HFFc6 (cell line): ENCODE results near the gene TTC21A. TPM values are rescaled to one million over a fixed set of nuclear protein-coding genes. Genes with fewer than 3 reads are reported as not detected.

Experiments
- DNase-seq: peaks from one replicate; pipeline ENCODE4 v3.0.0-alpha.2; 2018
- H3K27ac Mint-ChIP-seq: 2 replicates; pipeline ENCODE4 v1.8.0; 2020; ENCODE audit warnings: mild to moderate bottlenecking, mixed read lengths
- H3K27me3 Mint-ChIP-seq: 2 replicates; pipeline ENCODE4 v1.8.0; 2021; ENCODE audit warnings: mild to moderate bottlenecking, moderate library complexity, mixed read lengths; ENCODE audit not compliant: insufficient read depth
- H3K36me3 Mint-ChIP-seq: 2 replicates; pipeline ENCODE4 v1.8.0; 2021; ENCODE audit warnings: low read depth, mixed read lengths
- H3K4me1 Mint-ChIP-seq: 2 replicates; pipeline ENCODE4 v1.8.0; 2020; ENCODE audit warnings: low read depth, mixed read lengths
- H3K4me3 Mint-ChIP-seq: 2 replicates; pipeline ENCODE4 v1.8.0; 2020; ENCODE audit warnings: mild to moderate bottlenecking, moderate library complexity, mixed read lengths
- H3K9me3 Mint-ChIP-seq: 2 replicates; pipeline ENCODE4 v1.8.0; 2020; ENCODE audit warnings: mild to moderate bottlenecking, mixed read lengths
- total RNA-seq, 6 experiments: library from RNA; stranded (reverse); fragmentation: NEBNext Ultra II Directional; extraction: Animal tissue kit (Norgen Biotek cat#: 25700); gene quantifications; 2 replicates in 1 of 6; 3 replicates in 5 of 6; pipeline ENCODE4 v1.2.3, GENCODE V29; 2021
- TF ChIP-seq, protein P1 (sequence below): fragments of 200-600 bp; sonication (generic); IDR thresholded peaks from 2 replicates; pipeline ENCODE4 v1.5.0; 2021; ENCODE audit warnings: antibody characterized with exemption, mild to moderate bottlenecking

Gene TTC21A
- total RNA-seq, 6 experiments from 2014 or later, result 0.91 to 2.2 (median 1.8) TPM

DNA sequence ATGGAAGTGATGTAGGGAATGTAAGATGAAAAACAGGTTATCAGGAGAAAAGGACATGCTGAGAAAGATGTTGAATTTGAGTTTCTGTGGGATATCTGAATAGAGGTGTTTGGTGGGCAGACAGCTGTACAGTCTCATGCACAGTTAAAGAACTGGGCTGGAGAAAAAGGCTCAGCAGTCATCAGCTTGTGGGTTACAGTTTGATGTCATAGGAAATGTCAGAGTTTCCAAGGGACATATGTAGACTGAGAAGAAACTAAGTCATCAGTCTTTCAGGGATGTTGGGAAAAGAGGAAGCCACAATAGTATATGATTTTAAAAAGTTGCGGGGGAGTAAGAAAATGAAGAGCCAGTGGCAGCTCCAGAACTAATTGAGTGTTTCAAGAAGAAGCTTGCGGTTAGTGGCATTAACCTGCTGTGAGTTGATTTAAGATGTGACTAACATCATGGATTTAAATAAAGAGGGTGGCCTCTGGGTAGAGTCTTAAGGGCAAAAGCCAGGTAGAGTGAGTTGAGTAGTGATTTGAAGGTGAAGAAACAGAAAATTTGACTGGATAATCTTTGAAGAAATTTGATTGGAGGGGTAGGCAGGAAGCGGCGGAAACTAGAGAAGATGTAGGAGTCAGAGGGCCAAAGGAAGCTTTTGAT, 24.7 kb upstream of the TTC21A start:
- TF ChIP-seq, protein P1, sequence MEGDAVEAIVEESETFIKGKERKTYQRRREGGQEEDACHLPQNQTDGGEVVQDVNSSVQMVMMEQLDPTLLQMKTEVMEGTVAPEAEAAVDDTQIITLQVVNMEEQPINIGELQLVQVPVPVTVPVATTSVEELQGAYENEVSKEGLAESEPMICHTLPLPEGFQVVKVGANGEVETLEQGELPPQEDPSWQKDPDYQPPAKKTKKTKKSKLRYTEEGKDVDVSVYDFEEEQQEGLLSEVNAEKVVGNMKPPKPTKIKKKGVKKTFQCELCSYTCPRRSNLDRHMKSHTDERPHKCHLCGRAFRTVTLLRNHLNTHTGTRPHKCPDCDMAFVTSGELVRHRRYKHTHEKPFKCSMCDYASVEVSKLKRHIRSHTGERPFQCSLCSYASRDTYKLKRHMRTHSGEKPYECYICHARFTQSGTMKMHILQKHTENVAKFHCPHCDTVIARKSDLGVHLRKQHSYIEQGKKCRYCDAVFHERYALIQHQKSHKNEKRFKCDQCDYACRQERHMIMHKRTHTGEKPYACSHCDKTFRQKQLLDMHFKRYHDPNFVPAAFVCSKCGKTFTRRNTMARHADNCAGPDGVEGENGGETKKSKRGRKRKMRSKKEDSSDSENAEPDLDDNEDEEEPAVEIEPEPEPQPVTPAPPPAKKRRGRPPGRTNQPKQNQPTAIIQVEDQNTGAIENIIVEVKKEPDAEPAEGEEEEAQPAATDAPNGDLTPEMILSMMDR, result no peak
- no peak for DNase-seq
- no peaks in the 10 kb centered on the region for H3K4me1 Mint-ChIP-seq
- no peak overlapping the region for H3K4me3 Mint-ChIP-seq
- H3K27ac Mint-ChIP-seq, result no peak overlapping the region
- peaks cover 11% of the 10 kb centered on the region; the same call in 1 of the 2 replicates for H3K36me3 Mint-ChIP-seq
- H3K9me3 Mint-ChIP-seq, result no peaks in the 10 kb centered on the region
- no peaks in the 10 kb centered on the region; the same call in 1 of the 2 replicates for H3K27me3 Mint-ChIP-seq

DNA sequence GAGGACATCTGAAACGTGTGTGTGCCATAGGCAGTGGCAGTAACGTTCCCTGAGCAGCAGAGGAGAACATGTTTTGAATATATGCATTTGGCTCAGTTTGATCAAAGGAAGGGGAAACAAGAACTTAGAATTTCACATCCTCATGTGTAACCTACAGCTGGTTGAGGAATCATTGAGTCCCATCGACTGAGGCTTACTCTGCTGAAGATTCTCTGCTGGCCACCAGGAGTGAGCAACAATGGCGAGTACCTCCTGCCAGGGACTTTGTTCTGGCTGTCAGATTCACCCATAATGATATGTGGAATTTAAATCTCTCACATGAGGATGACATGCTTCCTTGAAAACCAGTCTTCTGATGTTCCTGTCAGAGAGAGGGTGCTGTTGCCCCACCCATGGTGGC, 21.3 kb upstream of the TTC21A start:
- no peak for DNase-seq
- Mint-ChIP-seq H3K27me3 (no peaks in the 10 kb centered on the region; the same call in 1 of the 2 replicates), H3K36me3 (peaks cover 5% of the 10 kb centered on the region; the same call in 1 of the 2 replicates), H3K4me3 (no peak overlapping the region), H3K9me3 (no peaks in the 10 kb centered on the region), H3K27ac (no peak overlapping the region), H3K4me1 (peaks cover 15% of the 10 kb centered on the region)
- TF ChIP-seq, protein P1, result no peak

DNA sequence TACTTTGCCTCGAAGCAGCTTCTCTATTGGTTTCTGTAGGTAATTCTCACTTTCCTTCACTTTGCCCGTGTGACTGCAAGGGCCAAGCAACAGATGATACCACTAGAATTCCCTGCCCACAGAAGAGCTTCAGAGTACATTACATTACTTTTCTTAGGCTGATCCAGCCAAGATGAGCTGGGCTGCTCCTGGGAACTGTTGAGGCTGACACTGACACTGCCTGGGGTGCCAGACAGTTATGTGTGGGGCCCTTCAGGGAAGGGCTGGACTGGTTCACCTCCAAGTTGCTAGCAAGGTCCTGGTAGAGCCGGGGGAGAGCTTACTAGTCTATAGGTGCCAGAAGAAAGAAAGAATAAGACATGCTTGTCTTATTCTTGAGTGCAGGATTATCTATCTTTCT, 19.0 kb upstream of the TTC21A start:
- Mint-ChIP-seq H3K27me3 (no peaks in the 10 kb centered on the region), H3K4me1 (peaks cover 15% of the 10 kb centered on the region), H3K27ac (peak overlapping the region; percentile 49), H3K4me3 (no peak overlapping the region), H3K9me3 (no peaks in the 10 kb centered on the region), H3K36me3 (no peaks in the 10 kb centered on the region)
- TF ChIP-seq, protein P1, result no peak
- DNase-seq, result no peak

DNA sequence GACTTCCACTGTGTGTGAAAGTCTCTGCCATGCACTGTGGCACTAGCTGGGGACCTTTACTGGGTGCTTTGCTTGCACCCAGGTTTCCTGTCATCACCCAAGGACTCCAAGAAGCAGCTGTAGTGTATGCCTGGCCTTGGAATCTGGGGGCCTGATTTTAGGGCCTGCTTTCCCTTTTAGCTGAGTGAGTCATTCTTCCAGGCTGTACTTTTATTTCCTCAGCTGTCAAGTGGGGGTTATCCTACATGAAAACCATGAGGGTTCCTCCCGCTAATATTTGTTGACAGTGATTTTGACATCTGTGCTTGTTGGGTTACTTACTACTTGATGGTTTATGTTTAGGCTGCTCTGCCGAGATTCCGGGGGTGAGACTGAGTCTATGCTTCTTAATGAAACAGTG, 18.6 kb upstream of the TTC21A start:
- Mint-ChIP-seq H3K9me3 (no peaks in the 10 kb centered on the region), H3K4me1 (peaks cover 15% of the 10 kb centered on the region), H3K27me3 (no peaks in the 10 kb centered on the region), H3K27ac (no peak overlapping the region; the same call in 1 of the 2 replicates), H3K36me3 (peaks cover 4% of the 10 kb centered on the region; the same call in 1 of the 2 replicates), H3K4me3 (no peak overlapping the region)
- TF ChIP-seq, protein P1, result no peak
- DNase-seq, result no peak

DNA sequence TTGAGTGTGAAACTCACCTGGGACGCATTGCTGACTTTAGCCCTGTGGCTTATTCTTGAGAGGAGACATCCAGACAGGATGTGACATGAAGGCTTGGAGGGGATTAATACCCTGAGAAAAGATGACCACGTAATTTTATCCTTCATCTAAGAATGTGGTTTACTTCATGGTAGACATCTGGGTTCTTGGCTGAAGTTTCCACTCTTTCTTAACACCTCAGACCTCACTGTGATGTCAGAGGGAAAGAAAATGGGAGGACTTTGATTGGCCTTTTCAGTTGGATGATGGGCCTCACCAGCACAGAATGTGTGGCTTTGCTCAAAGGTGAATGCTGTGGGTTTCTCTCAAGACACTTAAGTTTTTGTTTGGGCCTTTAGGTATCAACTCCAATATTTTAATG, 16.6 kb upstream of the TTC21A start:
- H3K36me3 Mint-ChIP-seq, result peaks cover 19% of the 10 kb centered on the region; the same call in 1 of the 2 replicates
- no peaks in the 10 kb centered on the region for H3K9me3 Mint-ChIP-seq
- TF ChIP-seq, protein P1, result no peak
- no peak overlapping the region for H3K4me3 Mint-ChIP-seq
- H3K27ac Mint-ChIP-seq, result no peak overlapping the region
- H3K27me3 Mint-ChIP-seq, result no peaks in the 10 kb centered on the region
- no peak for DNase-seq
- H3K4me1 Mint-ChIP-seq, result peaks cover 15% of the 10 kb centered on the region
